NCI-H1048 (cell line): ENCODE measurements around the gene MS4A4E.
"Not testable (repeated sequence)": the region's sequence is repeated elsewhere in the genome, so short reads cannot be mapped to it uniquely, and the experiment has no call there.

Source experiments
- DNase-seq: peaks from one replicate; lab custom pipeline; 2025; lab: John Stamatoyannopoulos, UW

The MS4A4E gene

GRCh38 chr11:60242740-60243239, at the start of gene MS4A4E:
MS4A4E (minus strand) TSS chr11:60243137; CDS start chr11:60230055, 13,082 bp downstream.
- no peak for DNase-seq

DNA sequence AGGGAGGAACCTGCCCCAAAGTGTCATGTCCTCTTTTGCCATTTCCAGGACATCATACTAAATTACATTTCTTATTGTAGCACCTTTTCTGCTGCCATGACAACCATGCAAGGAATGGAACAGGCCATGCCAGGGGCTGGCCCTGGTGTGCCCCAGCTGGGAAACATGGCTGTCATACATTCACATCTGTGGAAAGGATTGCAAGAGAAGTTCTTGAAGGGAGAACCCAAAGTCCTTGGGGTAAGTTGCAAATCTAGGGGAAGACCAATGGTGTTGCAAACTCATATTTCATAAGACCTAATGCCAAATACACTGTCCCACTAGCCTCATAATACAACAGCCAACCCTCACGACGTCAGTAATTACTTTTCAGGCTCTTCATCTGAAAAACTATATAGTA, 49.2 kb upstream of the MS4A4E start:
- no peak for DNase-seq

- no peak for DNase-seq
Observed at GRCh38 chr11:60288531-60288930, 45.6 kb upstream of the MS4A4E start.

- DNase-seq: not testable (repeated sequence)
Observed at GRCh38 chr11:60285411-60286126, 42.6 kb upstream of the MS4A4E start.

DNA sequence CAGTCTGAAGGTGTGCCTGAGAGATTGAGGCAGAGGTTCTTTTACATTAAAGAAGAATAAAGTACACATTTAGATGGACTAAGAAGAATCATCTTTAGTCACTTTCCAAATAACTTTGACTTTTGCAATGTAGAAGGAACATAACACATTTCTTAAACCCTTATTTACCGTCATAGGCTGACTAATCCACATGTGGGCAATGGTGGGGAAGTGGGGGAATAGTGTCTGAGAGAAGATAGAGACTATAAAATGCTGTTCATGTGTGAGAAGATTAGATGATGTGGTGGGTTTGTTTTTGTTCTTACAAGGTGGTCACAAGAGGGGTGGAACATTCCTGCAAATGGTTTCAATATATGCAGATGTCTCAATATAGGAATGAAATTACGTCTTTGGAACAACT, 39.3 kb upstream of the MS4A4E start:
- DNase-seq: no peak

GRCh38 chr11:60281485-60281884, 38.5 kb upstream of the MS4A4E start:
- no peak for DNase-seq

DNA sequence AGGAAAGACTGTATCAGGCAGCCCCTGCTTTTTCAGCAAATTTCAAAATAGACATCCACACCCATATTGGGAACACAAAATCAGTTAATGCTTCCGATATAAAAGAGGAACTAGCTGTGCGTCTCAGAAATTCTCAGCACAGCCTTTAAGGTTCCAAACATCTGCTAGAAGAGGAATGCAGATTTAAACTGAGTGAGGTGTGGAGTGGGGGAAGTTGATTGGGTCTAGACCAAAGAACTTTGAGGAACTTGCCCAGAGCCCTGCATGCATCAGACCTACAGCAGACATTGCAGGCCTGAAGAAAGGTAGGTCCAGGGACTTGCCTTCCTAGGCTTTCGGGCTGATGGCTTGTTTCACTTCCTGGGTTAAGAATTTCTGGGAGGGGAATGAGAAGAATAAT, 37.5 kb upstream of the MS4A4E start, which contains the start of gene MS4A4A:
Gene MS4A4A, plus strand, starts transcription at position 255 of the 400 bp plus-strand sequence. Its CDS starts 10 bp downstream, at position 265.
- DNase-seq: no peak

DNA sequence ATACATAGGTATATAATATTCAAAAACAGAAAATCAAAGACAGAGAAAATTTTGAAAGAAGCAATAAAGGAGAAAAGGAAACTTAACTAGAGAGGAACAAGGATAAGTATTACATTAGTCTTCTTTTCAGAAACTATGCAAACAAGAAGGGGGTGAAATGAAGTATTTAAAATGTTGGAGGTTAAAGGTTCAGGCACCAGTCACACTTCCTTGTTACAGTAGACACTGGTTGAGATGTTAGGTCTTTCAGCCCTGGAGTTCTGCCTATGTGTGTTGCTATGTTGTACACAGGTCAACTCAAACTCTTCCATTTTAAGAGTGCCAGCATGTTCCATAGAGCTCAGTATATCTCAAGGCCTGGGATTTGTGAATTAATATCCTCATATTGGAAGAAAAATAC, 31.5 kb upstream of the MS4A4E start:
- DNase-seq: no peak

- DNase-seq: peak; percentile 20
Observed at GRCh38 chr11:60265373-60266214, 22.7 kb upstream of the MS4A4E start.

DNA sequence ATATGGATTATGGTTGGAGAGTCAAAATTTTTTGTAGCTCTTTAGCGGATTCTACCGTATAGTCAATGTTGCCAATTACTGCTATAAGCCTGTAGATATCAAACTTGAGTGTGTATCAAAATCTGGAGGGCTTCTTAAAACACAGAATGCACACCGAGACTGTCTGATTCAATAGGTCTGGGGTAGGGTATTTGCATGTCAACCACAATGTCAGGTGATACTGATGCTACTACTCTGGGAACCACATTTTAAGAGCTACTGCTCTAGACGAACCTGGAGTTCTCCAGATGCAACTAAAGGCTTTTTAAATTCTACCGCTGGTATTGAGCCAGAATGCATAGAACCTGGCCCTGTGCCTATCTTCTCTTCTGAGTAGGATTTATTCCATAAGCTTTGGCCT, 21.7 kb upstream of the MS4A4E start:
- DNase-seq: no peak

GRCh38 chr11:60263402-60263801, 20.5 kb upstream of the MS4A4E start:
- DNase-seq: no peak

DNA sequence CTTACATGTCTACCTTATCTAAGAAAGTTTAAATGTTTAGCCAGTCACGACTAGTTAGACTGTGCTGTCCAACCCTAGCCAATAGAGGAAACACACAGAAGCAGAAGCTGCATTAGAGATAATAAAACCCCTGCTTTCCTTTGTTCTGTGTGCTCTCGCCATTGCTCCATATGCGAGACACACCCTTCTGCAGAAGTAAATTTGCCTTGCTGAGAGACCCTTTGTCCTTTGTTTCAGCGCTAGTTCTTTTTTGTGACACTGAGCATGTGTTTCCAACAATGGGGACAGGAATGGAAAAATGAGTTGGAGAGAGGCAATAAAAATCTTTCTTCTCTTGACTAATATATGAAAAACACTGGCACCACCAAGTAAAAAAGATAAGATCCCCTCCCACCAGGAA, 18.1 kb upstream of the MS4A4E start:
- no peak for DNase-seq

GRCh38 chr11:60257956-60258722, 15.2 kb upstream of the MS4A4E start:
- no peak for DNase-seq

GRCh38 chr11:60252213-60253108, 9.5 kb upstream of the MS4A4E start:
- no peak for DNase-seq

DNA sequence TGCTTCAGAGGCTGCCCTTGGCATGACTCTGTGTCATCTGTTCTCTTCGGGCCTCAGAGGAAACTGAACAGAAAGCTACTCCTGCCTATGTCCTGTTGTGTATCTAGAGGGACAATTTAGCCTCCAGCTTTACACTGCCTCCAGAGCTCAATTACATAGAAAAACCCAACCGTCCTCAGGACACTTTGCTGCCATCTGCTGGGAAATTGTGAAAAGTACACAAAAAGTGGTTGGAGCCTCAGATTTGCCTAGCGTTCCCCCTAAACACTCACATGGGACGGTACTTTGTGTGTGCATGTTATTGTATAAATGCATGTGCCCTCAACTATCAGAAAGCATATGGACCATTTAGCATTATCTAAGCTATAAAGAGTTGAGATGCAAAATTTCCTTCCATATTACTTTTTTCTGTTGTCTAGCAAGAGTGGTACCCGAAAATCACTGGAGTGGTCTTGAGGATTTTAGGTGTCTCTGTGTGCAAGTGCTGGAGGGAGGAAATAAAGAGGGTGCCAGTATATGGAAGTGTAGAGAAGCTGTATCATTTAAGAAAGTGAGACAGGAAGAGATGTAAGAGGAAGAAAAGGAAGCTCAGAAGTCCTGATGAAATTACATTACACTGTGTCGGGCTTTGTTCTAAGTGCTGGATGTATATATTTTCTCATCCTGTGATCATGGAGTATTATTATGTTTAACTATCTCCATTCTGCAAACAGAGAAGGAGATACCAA, 8.7 kb upstream of the MS4A4E start:
- DNase-seq: no peak

GRCh38 chr11:60241786-60242185, 1.2 kb downstream of the MS4A4E start:
- no peak for DNase-seq

DNA sequence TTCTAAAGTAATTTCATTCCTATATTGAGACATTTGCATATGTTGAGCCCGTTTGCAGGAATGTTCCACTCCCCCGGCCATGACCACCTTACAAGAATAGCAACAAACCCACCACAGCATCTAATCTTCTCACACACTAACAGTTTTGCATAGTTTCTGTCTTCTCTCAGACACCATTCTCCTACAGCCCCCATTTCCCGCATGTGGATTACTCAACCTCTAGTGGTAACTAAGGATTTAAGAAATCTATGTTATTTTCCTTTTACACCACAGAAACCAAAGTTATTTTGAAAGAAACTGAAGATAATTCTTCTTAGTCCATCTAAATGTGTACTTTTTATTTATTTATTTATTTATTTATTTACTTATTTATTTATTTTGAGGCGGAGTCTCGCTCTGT, 2.3 kb downstream of the MS4A4E start:
- no peak for DNase-seq

GRCh38 chr11:60235321-60235720, 7.6 kb downstream of the MS4A4E start:
- DNase-seq: no peak

DNA sequence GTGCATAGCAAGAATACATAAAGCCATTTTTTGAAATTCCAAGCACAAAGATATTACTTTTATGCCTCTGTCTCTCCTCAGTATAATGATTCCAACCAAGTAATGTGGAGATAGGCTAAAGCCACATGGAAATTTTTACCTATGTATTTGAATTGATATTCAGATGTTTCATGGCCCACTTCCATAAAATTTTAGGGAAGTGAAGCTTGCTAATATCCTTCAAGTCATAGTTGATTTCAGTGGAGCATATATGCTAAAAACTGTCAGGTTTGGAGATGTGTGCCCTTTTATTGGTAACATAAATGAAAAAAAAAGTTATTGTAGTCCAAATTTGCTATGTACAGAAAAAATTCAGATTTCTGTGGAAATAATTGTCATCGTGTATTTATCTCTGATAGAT, 12.3 kb downstream of the MS4A4E start:
- DNase-seq: no peak

- DNase-seq: no peak
Observed at GRCh38 chr11:60222141-60222540, 20.8 kb downstream of the MS4A4E start.

DNA sequence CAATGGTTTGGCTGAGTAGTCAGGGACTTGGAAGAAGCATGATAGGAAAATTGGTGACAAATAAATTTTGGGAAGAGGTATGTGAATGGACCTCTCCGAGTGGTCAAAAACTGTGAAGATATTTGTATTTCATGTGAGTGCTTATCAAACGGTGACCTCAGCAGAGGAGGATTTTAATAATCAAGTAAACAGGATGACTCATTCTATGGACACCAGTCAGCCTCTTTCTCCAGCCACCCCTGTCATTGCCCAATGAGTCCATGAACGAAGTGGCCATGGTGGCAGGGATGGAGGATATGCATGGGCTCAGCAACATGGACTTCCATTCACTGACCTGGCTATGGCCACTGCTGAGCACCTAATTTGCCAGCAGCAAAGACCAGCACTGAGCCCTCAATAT, 21.2 kb downstream of the MS4A4E start:
- DNase-seq: no peak
